ENCODE results near the gene ZNF672. TPM values are rescaled to one million over a fixed set of nuclear protein-coding genes. Genes with fewer than 3 reads are reported as not detected.

The ZNF672 gene
- total and polyA plus RNA-seq, 2 of the 13 experiments (the other 11 are each of a cell fraction or from before 2014, with no cell fraction given), result 17.2 to 22.9 TPM

DNA sequence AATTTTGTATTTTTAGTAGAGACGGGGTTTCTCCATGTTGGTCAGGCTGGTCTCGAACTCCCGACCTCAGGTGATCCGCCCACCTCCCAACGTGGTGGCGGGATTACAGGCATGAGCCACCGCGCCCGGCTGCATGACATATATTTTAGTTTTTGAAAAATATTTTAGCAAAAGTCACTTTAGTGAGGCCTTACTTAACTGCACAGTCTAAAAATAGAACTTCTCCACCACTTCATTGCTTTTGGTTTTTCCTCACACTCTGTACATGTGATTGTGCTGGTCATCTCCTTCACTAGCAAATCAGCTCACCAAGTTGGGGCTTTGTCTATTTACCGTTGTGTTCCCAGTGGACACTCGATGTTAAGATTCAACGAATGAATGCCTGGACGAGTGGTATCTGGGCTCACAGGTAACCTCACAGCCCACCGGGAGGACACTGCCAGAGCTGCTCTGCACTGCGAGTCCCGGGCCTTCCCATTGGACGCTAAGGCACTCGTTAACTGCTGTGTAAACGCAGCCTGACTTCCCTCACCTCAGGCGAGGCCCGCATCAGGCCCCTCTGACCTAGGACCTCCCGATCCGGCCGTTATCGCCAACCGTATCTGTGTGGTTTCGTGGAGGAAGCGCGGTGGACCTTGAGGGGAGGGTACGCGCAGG, 34.9 kb downstream of the ZNF672 start (continued):
- no peak for TF ChIP-seq SCMH1 (CRISPR knock-in tag; IDR thresholded peaks at IDR 0.05; ENCODE audit: borderline replicate concordance)
- TF ChIP-seq, protein P1, sequence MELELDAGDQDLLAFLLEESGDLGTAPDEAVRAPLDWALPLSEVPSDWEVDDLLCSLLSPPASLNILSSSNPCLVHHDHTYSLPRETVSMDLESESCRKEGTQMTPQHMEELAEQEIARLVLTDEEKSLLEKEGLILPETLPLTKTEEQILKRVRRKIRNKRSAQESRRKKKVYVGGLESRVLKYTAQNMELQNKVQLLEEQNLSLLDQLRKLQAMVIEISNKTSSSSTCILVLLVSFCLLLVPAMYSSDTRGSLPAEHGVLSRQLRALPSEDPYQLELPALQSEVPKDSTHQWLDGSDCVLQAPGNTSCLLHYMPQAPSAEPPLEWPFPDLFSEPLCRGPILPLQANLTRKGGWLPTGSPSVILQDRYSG (CRISPR knock-in tag; IDR thresholded peaks at IDR 0.05), result no peak
- TF ChIP-seq E2F2 (CRISPR knock-in tag; IDR thresholded peaks at IDR 0.05; ENCODE audit: borderline replicate concordance), result no peak
- TF ChIP-seq ZNF251 (CRISPR knock-in tag; IDR thresholded peaks at IDR 0.05), result no peak
- no peak for TF ChIP-seq PRDM4 (CRISPR knock-in tag; IDR thresholded peaks at IDR 0.05; ENCODE audit: borderline replicate concordance)
- TF ChIP-seq HMGXB3 (CRISPR knock-in tag; IDR thresholded peaks at IDR 0.05; ENCODE audit: borderline replicate concordance), result no peak
- TF ChIP-seq MXI1 (IDR thresholded peaks at IDR 0.05; ENCODE audit: borderline replicate concordance, low read depth, low read length), result no peak
- TF ChIP-seq, protein P2, sequence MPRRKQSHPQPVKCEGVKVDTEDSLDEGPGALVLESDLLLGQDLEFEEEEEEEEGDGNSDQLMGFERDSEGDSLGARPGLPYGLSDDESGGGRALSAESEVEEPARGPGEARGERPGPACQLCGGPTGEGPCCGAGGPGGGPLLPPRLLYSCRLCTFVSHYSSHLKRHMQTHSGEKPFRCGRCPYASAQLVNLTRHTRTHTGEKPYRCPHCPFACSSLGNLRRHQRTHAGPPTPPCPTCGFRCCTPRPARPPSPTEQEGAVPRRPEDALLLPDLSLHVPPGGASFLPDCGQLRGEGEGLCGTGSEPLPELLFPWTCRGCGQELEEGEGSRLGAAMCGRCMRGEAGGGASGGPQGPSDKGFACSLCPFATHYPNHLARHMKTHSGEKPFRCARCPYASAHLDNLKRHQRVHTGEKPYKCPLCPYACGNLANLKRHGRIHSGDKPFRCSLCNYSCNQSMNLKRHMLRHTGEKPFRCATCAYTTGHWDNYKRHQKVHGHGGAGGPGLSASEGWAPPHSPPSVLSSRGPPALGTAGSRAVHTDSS (CRISPR knock-in tag; conservative IDR thresholded peaks at IDR 0.05), result no peak
- TF ChIP-seq SOX6 (IDR thresholded peaks at IDR 0.05), result no peak
- TF ChIP-seq SOX6 (CRISPR knock-in tag; IDR thresholded peaks at IDR 0.05), result no peak
- no peak for TF ChIP-seq ZNF20 (CRISPR knock-in tag; IDR thresholded peaks at IDR 0.05)
- no peak for TF ChIP-seq SRF (IDR thresholded peaks at IDR 0.05; ENCODE audit: low read depth, low read length)
- no peak for TF ChIP-seq PHF20 (CRISPR knock-in tag; IDR thresholded peaks at IDR 0.05)
- no peak for TF ChIP-seq MIER3 (CRISPR knock-in tag; IDR thresholded peaks at IDR 0.05; ENCODE audit: borderline replicate concordance)
- TF ChIP-seq ZXDC (CRISPR knock-in tag; IDR thresholded peaks at IDR 0.05), result no peak

Data from HepG2 (cell line).